IPS-18a (cell line): ENCODE results near the gene GSK3B.
"Not testable (repeated sequence)": the region's sequence is repeated elsewhere in the genome, so short reads cannot be mapped to it uniquely, and the experiment has no call there.

ENCODE experiments used
- H3K27ac ChIP-seq: one replicate; pipeline ENCODE4 v1.5.1; 2013; ENCODE audit warnings: low read length
- H3K27me3 ChIP-seq: one replicate; pipeline ENCODE4 v1.6.1; 2013; ENCODE audit warnings: mild to moderate bottlenecking, low read length; ENCODE audit not compliant: control insufficient read depth, insufficient read depth
- H3K36me3 ChIP-seq: one replicate; pipeline ENCODE4 v1.6.1; 2013; ENCODE audit warnings: low read depth, low read length; ENCODE audit not compliant: control insufficient read depth
- H3K4me1 ChIP-seq: one replicate; pipeline ENCODE4 v1.6.1; 2013; ENCODE audit warnings: low read depth, low read length; ENCODE audit not compliant: control insufficient read depth
- H3K4me3 ChIP-seq: one replicate; pipeline ENCODE4 v1.5.1; 2013; ENCODE audit warnings: low read length
- H3K9ac ChIP-seq: one replicate; pipeline ENCODE4 v1.6.1; 2013; ENCODE audit warnings: mild to moderate bottlenecking, low read length, moderate library complexity
- H3K9me3 ChIP-seq: one replicate; pipeline ENCODE4 v1.6.1; 2013; ENCODE audit warnings: low read depth, low read length; ENCODE audit not compliant: control insufficient read depth

Gene GSK3B

DNA sequence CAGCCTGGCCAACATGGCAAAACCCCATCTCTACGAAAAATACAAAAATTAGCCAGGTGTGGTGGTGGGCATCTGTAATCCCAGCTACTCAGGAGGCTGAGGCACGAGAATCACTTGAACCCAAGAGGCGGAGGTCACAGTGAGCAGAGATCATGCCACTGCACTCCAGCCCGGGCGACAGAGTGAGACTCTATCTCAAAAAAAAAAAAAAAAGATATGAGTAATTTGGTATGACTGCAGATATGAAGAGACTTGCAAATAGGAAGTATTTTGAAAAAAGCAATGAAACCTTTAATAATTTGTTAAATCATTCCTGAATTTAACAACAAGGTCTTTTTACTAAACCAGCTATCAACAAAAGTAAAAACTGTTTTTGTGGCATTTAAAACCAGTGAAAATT lies 42.7 kb downstream of the GSK3B start:
- not testable (repeated sequence) for H3K4me1 ChIP-seq, H3K27ac ChIP-seq

DNA sequence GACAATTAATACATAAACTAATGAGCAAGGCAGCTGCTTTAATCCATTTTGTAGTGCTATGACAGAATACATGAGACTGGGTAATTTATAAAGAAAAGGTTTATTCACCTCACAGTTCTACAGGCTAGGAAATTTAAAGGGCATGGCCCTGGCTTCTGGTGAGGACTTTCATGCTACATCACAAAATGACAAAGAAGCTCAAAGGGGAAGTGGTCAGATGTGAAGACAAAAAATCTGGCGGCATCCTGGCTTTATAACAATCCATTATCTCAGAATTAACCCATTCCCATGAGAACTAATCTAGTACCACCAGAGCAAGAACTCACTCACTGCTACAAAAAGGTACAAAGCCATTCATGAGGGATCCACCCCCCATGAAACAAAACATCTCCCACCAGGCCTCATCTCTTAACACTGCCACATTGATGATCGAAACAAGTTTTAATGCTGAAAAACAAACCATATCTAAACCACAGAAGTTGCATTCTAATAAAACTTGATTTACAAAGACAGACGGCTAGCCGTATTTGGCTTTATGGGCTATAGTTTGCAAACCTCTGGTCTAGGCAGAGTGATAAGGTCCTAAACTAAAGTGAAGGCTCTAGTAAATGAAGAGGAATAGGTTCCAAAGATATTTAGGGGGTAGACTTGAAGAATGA lies 44.2 kb downstream of the GSK3B start:
- no peaks in the 10 kb centered on the region for H3K36me3 ChIP-seq
- no peak overlapping the region for H3K4me3 ChIP-seq
- H3K9ac ChIP-seq, result no peak overlapping the region
- no peaks in the 10 kb centered on the region for H3K9me3 ChIP-seq
- H3K27ac ChIP-seq, result no peak overlapping the region
- H3K4me1 ChIP-seq, result peaks cover 3% of the 10 kb centered on the region
- no peaks in the 10 kb centered on the region for H3K27me3 ChIP-seq

More for the DNA sequence above, 42.7 kb downstream of the GSK3B start:
- H3K4me3 ChIP-seq, H3K9ac ChIP-seq, H3K36me3 ChIP-seq, H3K9me3 ChIP-seq, H3K27me3 ChIP-seq: not testable (repeated sequence)

DNA sequence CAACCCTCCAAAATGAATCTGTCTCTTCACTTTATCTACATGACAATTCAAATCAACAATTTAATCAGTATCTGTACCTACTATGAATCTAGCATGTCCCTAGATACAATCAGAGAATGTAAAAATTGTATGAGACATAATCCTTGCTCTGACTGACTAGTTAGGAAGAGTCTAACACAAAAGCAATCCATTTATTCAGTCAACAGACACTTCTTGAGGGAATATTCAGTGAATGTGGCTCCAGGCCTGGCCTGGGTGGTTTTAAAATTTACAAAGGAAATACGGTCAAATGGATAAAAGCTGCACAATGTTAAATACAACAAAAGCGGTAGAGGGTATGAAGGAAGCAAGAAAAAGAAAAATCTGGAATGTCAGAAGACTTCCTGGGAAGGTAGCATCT lies 45.2 kb downstream of the GSK3B start:
- Histone ChIP-seq H3K9me3 (no peaks in the 10 kb centered on the region), H3K4me3 (no peak overlapping the region), H3K27ac (no peak overlapping the region), H3K4me1 (peaks cover 3% of the 10 kb centered on the region), H3K9ac (no peak overlapping the region), H3K36me3 (no peaks in the 10 kb centered on the region), H3K27me3 (no peaks in the 10 kb centered on the region)

DNA sequence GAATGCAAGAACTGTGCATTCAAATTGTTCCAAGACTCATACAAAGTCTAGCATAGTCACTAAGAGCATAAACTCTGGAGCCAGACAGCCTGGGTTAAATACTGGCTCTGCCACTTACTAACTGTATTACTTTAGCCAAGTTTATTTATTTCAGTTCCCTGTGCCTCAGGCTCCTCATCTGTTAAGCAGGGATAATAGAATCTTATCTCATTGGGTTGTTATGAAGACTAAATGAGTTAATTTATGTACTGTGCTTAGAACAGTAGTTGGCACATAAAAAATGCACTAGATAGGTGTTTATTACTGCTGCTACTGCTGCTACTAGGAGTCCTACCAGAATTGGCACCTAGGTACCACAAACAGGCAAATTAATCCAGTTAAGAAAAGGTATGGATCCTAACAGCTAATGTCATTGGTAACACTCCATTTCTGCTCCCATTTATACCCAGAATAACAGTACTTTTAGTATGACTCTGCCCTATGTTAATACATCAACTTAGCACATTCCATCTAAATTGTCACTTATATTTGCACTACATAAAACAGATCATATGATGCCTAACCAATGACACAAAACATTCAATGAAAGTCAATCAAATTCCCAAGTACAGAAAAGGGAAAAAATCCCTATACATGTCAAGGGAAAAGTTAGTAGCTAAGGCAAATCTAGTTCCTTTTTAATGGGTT lies 45.7 kb downstream of the GSK3B start:
- Histone ChIP-seq H3K4me1 (peaks cover 3% of the 10 kb centered on the region), H3K27me3 (no peaks in the 10 kb centered on the region), H3K27ac (no peak overlapping the region), H3K9me3 (no peaks in the 10 kb centered on the region), H3K4me3 (no peak overlapping the region), H3K9ac (no peak overlapping the region), H3K36me3 (no peaks in the 10 kb centered on the region)

DNA sequence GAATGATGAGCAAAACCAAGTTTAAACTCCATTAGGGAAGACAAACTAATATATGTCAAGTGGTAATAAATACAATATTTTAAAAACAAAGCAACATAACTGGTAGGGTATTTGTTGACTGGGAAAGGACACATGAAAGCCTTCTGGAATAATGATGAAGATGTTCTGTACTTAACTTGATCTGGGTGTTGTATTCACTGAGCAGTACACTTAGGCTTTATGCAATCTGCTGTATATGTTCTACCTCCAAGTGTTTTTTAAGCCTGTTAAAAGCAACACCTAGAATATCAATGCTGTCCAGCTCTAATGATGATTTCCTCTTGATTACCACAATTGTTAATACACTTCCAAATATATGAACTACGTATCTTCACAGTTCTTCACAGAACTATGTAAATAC lies 46.6 kb downstream of the GSK3B start:
- no peak overlapping the region for H3K4me3 ChIP-seq
- H3K9me3 ChIP-seq, result no peaks in the 10 kb centered on the region
- no peak overlapping the region for H3K27ac ChIP-seq
- peaks cover 3% of the 10 kb centered on the region for H3K4me1 ChIP-seq
- H3K9ac ChIP-seq, result no peak overlapping the region
- H3K27me3 ChIP-seq, result no peaks in the 10 kb centered on the region
- H3K36me3 ChIP-seq, result no peaks in the 10 kb centered on the region

DNA sequence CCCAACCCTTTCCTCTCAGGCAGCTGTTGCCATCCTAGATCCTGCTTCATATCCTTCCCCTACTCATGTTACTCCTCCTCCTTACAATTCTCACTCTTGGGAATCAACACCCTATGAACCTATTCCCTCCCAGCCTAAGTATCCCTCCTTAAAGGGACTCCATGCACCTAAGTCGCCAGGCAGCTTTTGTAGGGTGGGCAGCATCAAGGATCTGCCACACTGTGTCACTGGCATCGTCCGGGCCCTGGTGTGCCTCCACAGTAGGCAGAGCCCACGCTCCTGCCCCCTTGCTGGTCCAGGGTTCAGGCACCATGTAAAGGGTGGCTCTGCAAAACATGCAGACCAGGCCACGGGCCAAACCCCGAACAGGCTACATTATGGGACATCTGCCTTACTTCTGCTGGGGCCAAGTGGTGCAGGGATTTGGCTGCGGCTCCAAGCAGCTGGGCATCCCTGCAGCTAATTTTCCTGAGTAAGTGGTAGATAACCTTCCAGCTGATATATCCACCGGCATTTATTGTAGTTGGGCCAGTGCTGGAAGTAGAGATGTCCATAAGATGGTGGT lies 53.4 kb downstream of the GSK3B start:
- H3K9me3 ChIP-seq, result peaks cover 6% of the 10 kb centered on the region
- H3K36me3 ChIP-seq, result no peaks in the 10 kb centered on the region
- H3K27me3 ChIP-seq, result no peaks in the 10 kb centered on the region

DNA sequence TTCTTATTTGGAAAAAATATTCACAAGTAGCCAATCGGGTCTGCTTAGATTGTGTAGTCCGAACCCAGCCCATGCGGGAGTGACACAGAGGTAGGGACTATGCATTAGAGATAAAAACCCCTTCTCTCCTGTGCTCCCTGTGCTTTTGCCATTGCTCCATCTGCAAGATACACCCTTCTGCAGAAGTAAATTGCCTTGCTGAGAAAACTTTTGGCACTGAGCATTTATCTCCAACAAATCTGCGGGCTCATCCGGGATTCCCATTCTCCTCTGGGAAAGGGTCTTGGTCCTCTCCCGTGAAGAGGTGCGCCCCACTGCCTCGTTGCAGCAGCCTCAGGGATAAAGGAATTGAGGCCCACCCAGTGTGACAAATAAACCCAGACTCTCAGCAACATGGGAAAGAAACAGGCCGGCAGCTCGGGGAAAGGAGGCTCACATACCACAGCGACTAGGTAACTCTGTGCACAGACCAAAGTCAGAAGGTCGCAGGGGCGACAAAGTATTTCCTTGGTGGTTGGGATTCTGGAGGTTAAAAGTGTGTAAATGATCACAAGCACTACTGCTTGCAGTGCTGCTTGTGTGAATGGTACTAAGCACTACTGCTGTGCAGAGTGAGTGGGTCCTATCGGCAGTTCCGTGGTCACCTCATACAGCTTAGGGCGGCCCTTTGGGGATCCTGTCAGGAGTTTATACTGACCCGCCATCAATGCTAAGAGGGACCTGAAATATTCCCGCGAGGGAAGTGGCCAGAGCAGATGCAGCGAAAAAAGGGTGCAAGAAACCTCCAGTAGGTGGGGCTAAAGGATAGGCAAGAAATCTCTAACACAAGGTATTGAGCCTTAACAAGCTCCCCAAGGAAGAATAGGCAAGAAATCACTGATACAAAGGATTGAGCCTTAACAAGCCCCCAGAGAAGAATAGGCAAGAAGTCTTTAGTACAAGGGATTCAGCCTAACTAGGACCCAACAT lies 54.3 kb downstream of the GSK3B start:
- H3K4me1 ChIP-seq, result no peaks in the 10 kb centered on the region
- no peak overlapping the region for H3K9ac ChIP-seq
- no peaks in the 10 kb centered on the region for H3K36me3 ChIP-seq
- peaks cover 6% of the 10 kb centered on the region for H3K9me3 ChIP-seq
- no peaks in the 10 kb centered on the region for H3K27me3 ChIP-seq
- H3K4me3 ChIP-seq, result no peak overlapping the region
- no peak overlapping the region for H3K27ac ChIP-seq

More for the DNA sequence above, 53.4 kb downstream of the GSK3B start:
- Histone ChIP-seq H3K27ac (no peak overlapping the region), H3K4me3 (no peak overlapping the region), H3K9ac (no peak overlapping the region), H3K4me1 (no peaks in the 10 kb centered on the region)

DNA sequence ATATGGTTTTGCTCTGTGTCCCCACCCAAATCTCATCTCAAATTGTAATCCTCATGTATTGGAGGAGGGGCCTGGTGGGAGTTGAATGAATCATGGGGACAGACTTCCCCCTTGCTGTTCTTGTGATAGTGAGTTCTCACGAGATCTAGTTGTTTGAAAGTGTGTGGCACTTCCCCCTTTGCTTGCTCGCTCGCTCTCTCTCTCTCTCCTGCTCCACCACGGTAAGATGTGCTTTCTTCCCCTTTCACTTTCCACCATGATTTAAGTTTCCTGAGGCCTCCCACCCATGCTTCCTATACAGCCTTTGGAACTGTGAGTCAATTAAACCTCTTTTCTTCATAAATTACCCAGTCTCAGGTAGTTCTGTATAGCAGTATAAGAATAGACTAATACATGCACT lies 60.7 kb downstream of the GSK3B start:
- Histone ChIP-seq H3K9ac (no peak overlapping the region), H3K27me3 (no peaks in the 10 kb centered on the region), H3K9me3 (no peaks in the 10 kb centered on the region), H3K4me1 (peaks cover under 1% of the 10 kb centered on the region), H3K36me3 (no peaks in the 10 kb centered on the region), H3K27ac (no peak overlapping the region), H3K4me3 (no peak overlapping the region)

DNA sequence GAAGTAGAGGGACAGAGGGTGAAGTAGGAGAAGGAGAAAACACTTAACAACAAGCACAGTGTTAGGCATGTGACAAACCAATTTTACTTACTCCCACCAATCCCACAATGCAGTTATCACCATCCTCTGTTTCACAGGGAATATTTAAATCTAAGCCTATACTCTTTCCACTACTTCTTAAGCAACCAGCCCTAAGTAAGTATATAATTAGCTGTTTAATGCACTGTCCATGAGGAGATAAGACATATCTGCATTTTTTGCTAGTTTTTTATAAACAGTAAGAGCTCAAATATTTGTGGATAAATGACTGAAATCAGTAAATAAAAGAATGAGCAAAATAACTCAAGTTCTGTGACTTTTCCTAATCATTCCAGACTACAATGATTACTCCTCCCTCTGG lies 62.7 kb downstream of the GSK3B start:
- Histone ChIP-seq H3K9me3 (no peaks in the 10 kb centered on the region), H3K4me3 (no peak overlapping the region), H3K36me3 (no peaks in the 10 kb centered on the region), H3K27me3 (no peaks in the 10 kb centered on the region), H3K27ac (no peak overlapping the region), H3K4me1 (peaks cover 3% of the 10 kb centered on the region), H3K9ac (no peak overlapping the region)

DNA sequence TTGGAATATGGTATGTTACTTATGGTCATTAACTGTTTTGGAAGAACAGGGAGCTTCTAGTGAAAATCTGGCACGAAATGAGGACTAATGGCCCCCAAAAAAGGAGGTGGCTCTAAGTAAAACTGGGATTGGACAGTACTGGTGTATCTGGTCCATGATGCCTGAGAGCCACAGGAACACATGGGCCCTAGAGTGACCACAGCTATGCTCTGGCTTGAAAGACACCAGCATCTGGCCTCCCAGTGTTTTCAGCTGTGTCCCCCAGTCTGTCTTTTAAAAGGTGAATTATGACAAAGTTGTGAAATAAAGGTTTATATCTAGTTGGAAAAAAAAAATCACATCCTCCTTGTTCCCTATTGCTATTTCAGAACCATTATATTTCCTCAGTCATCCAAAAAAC lies 64.5 kb downstream of the GSK3B start:
- Histone ChIP-seq H3K36me3 (no peaks in the 10 kb centered on the region), H3K27me3 (no peaks in the 10 kb centered on the region)

DNA sequence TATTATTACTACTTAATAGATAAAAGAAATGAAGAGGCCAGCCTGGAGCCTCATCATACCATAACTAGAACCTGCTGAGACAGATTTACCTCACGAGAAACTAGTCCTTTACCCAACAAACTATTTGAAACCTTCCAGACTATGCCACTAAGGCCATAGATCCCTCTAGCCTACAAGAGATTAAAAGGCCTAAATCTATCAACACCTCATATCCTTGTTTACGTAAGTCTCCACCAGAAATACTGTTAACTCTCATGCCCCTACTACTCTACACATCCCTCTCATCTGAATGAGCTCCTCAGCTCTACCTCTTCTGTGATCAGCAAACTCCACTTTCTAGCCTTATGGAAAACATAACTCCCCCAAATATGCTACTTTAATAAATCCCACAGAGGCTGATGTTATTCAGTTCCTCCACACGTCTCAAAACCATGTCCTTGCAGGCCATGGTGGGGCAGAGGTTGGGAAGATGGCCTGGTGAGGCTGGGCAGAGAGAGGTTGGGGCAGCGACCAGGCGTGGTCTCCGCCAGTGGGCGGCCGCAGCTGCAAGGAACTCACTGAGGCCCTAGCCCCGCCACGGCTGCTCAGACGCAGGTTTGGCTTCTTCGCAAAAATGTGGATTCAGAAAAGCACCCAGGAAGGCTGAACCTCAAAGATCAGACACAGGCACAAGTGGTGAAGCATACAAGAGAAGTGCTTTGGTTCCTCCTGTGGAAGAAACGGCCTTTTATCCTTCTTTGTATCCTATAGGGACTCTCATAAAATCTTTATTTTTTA lies 65.8 kb downstream of the GSK3B start:
- peaks cover 3% of the 10 kb centered on the region for H3K4me1 ChIP-seq
- no peaks in the 10 kb centered on the region for H3K36me3 ChIP-seq
- H3K9me3 ChIP-seq, result no peaks in the 10 kb centered on the region
- no peak overlapping the region for H3K9ac ChIP-seq
- no peak overlapping the region for H3K27ac ChIP-seq
- H3K27me3 ChIP-seq, result no peaks in the 10 kb centered on the region
- H3K4me3 ChIP-seq, result no peak overlapping the region

More for the DNA sequence above, 64.5 kb downstream of the GSK3B start:
- peaks cover 3% of the 10 kb centered on the region for H3K4me1 ChIP-seq
- no peak overlapping the region for H3K27ac ChIP-seq
- H3K9me3 ChIP-seq, result no peaks in the 10 kb centered on the region
- no peak overlapping the region for H3K9ac ChIP-seq
- H3K4me3 ChIP-seq, result no peak overlapping the region
